GM12875 (cell line): Measurements from ENCODE around the gene MXI1.

Source experiments
- H3K4me3 ChIP-seq: one replicate; pipeline ENCODE4 v1.5.1; 2011; ENCODE audit warnings: low read depth, low read length, control low read depth
- TF ChIP-seq, protein P1 (sequence below): IDR thresholded peaks from 2 replicates; pipeline ENCODE4 v1.5.1; 2011; ENCODE audit warnings: low read depth, mild to moderate bottlenecking, control low read depth, inconsistent platforms, low read length, moderate library complexity, borderline replicate concordance; ENCODE audit not compliant: insufficient read depth

Gene MXI1

GRCh38 chr10:110216240-110216639 is 8.8 kb downstream of the MXI1 start:
- H3K4me3 ChIP-seq = no peak overlapping the region
- TF ChIP-seq, protein P1, sequence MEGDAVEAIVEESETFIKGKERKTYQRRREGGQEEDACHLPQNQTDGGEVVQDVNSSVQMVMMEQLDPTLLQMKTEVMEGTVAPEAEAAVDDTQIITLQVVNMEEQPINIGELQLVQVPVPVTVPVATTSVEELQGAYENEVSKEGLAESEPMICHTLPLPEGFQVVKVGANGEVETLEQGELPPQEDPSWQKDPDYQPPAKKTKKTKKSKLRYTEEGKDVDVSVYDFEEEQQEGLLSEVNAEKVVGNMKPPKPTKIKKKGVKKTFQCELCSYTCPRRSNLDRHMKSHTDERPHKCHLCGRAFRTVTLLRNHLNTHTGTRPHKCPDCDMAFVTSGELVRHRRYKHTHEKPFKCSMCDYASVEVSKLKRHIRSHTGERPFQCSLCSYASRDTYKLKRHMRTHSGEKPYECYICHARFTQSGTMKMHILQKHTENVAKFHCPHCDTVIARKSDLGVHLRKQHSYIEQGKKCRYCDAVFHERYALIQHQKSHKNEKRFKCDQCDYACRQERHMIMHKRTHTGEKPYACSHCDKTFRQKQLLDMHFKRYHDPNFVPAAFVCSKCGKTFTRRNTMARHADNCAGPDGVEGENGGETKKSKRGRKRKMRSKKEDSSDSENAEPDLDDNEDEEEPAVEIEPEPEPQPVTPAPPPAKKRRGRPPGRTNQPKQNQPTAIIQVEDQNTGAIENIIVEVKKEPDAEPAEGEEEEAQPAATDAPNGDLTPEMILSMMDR = no peak

DNA sequence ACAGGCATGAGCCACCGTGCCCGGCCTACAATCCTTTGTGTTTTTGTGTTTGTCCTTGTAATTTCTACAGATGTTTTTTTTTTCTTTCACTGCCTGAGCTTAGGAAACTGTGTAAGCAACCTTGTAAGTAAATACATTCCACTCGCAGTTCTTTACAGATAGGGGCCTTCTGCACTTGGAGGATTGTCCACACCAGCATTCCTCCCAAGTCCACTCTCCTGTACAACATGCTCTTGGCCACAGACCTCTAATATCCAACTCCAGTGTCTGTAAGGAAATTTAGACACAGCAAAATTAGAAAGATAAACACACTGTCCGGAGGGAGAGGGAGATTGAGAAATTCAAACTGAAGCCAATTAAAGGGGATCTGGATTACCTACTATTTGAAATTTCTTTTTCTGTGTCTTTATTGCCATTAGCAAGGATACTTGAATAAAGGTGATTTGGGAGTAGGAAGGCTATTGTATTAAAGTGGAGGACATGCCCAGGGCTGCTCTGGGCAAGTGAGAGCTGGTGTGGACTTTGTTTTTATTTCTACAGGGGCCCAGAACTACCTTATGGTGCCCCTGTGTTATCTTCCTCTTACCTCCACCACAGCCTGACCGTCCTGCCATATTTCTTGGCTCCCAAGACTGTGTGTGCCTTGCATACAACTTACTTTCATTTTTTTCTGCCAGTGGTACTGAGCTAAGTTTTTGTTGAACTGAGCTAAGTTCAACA is 9.7 kb downstream of the MXI1 start:
- no peak overlapping the region for H3K4me3 ChIP-seq
- TF ChIP-seq, protein P1 = no peak

GRCh38 chr10:110217662-110218008 is 10.2 kb downstream of the MXI1 start:
- TF ChIP-seq, protein P1 = no peak
- H3K4me3 ChIP-seq = no peak overlapping the region

DNA sequence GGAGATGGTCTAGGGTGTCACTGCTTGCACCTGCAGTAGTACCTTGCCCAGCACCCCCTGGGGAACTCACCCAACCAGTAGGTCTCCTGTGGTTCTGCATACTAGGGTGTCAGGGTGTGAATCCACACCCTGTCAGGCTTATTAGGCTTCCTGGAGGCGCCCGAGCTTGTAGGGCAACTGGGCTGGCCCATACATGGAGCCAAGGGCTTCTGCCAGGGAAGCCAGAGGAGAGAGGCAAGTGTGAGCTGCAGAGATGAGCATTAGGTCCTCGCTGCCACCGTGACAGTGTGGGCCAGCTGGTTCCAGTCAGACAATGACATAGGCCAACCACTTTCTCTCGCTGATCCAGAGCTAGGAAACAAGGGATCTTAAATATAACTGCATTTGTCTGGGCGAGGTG is 11.2 kb downstream of the MXI1 start:
- TF ChIP-seq, protein P1 = no peak

GRCh38 chr10:110219884-110220283 is 12.5 kb downstream of the MXI1 start:
- TF ChIP-seq, protein P1 = no peak
- H3K4me3 ChIP-seq = no peak overlapping the region

More for the DNA sequence above, 11.2 kb downstream of the MXI1 start:
- H3K4me3 ChIP-seq = no peak overlapping the region

DNA sequence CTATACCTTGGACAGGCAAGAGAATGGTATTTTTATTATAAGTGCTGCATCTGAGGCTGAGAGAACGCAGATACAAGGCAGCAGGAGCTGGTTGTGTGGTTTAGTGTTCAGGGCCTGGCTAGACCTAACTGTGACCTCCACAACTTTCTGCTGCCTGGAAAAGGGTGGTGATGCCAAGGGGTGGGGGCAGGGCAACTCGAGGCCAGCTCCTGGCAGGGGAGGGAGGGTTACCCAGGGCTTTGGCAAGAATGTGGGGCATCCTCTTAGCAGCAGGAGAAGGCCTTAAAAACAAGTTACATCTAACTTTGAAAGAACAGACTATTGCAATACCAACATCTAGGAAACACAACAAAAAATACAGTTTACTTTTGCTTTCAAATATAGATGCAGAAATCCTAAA is 13.0 kb downstream of the MXI1 start:
- no peak overlapping the region for H3K4me3 ChIP-seq
- TF ChIP-seq, protein P1 = no peak

GRCh38 chr10:110221044-110221720 is 13.8 kb downstream of the MXI1 start:
- no peak overlapping the region for H3K4me3 ChIP-seq
- TF ChIP-seq, protein P1 = no peak
